GM21447 (cell line): Measurements from ENCODE around the gene SLC2A6.

ENCODE experiments used
- ATAC-seq: cut with Tn5 transposase; IDR thresholded peaks from one replicate; pipeline ENCODE4 v1.9.1; 2021; ENCODE audit not compliant: unreplicated experiment

SLC2A6 gene

GRCh38 chr9:133478851-133479711, at the start of gene SLC2A6:
SLC2A6 (minus strand) TSS chr9:133479099; CDS start chr9:133479059, 40 bp downstream.
- ATAC-seq, result peak; percentile 87

GRCh38 chr9:133528001-133528875, 49.3 kb upstream of the SLC2A6 start:
- no peak for ATAC-seq

- no peak for ATAC-seq
Observed at GRCh38 chr9:133527444-133527920, 48.6 kb upstream of the SLC2A6 start.

- ATAC-seq, result no peak
Observed at GRCh38 chr9:133526721-133527321, 47.9 kb upstream of the SLC2A6 start.

- ATAC-seq, result no peak
Observed at GRCh38 chr9:133525677-133526076, 46.8 kb upstream of the SLC2A6 start.

GRCh38 chr9:133524679-133525228, 45.9 kb upstream of the SLC2A6 start, which contains the start of gene MYMK:
MYMK (minus strand) TSS chr9:133524959; CDS start chr9:133524844, 115 bp downstream.
- no peak for ATAC-seq

- ATAC-seq, result no peak
Observed at GRCh38 chr9:133524146-133524545, 45.2 kb upstream of the SLC2A6 start.

GRCh38 chr9:133523106-133523505, 44.2 kb upstream of the SLC2A6 start:
- no peak for ATAC-seq

GRCh38 chr9:133522073-133522910, 43.4 kb upstream of the SLC2A6 start:
- ATAC-seq, result no peak

GRCh38 chr9:133521122-133522072, 42.5 kb upstream of the SLC2A6 start:
- no peak for ATAC-seq

- no peak for ATAC-seq
Observed at GRCh38 chr9:133520121-133520835, 41.4 kb upstream of the SLC2A6 start.

GRCh38 chr9:133519693-133520092, 40.8 kb upstream of the SLC2A6 start:
- ATAC-seq, result no peak

- ATAC-seq, result no peak
Observed at GRCh38 chr9:133518706-133519449, 40.0 kb upstream of the SLC2A6 start.

- ATAC-seq, result no peak
Observed at GRCh38 chr9:133518200-133518599, 39.3 kb upstream of the SLC2A6 start.

- ATAC-seq, result no peak
Observed at GRCh38 chr9:133517711-133518110, 38.8 kb upstream of the SLC2A6 start.

- ATAC-seq, result no peak
Observed at GRCh38 chr9:133516961-133517350, 38.1 kb upstream of the SLC2A6 start.

- no peak for ATAC-seq
Observed at GRCh38 chr9:133516256-133516960, 37.5 kb upstream of the SLC2A6 start.
